WTC11 (cell line): ENCODE data around the gene PHIP. TPM values are rescaled to one million over a fixed set of nuclear protein-coding genes. Genes with fewer than 3 reads are reported as not detected.

ENCODE experiments used
- ATAC-seq: fragments of 200-7000 bp; cut with Tn5 transposase; 2 replicates; pipeline ENCODE4 v1.10.0; 2021; ENCODE audit warnings: mild to moderate bottlenecking, moderate library complexity
- CTCF ChIA-PET: fragments of 300-600 bp; sonication (Branson Sonifier 250); formaldehyde crosslinking; loops from one replicate; lab custom pipeline; 2021; ENCODE audit warnings: antibody characterized with exemption; lab: Charles Lee
- POLR2A ChIA-PET: fragments of 350-600 bp; sonication (Branson Sonifier 250); formaldehyde crosslinking; loops from one replicate; lab custom pipeline; 2021; ENCODE audit warnings: antibody characterized with exemption; lab: Charles Lee
- DNase-seq: peaks from one replicate; pipeline ENCODE4 v3.0.0; 2021; ENCODE audit warnings: low spot score
- H3K27ac Mint-ChIP-seq: 2 replicates; pipeline ENCODE4 v1.8.0; 2021; ENCODE audit warnings: mixed read lengths
- H3K27me3 Mint-ChIP-seq: 2 replicates; pipeline ENCODE4 v1.8.0; 2021; ENCODE audit warnings: low read depth, mild to moderate bottlenecking, moderate library complexity, mixed read lengths
- H3K36me3 Mint-ChIP-seq: 2 replicates; pipeline ENCODE4 v1.8.0; 2021; ENCODE audit warnings: mixed read lengths
- H3K4me1 Mint-ChIP-seq: 2 replicates; pipeline ENCODE4 v1.8.0; 2022; ENCODE audit warnings: mixed read lengths
- H3K4me3 Mint-ChIP-seq: 2 replicates; pipeline ENCODE4 v1.8.0; 2021; ENCODE audit warnings: mild to moderate bottlenecking, moderate library complexity, mixed read lengths
- H3K9me3 Mint-ChIP-seq: 2 replicates; pipeline ENCODE4 v1.8.0; 2021; ENCODE audit warnings: mixed read lengths
- CBFB ChIP-seq: sonication (generic); formaldehyde crosslinking; IDR thresholded peaks from 2 replicates; pipeline ENCODE4 v1.8.1; 2022; ENCODE audit warnings: mild to moderate bottlenecking, low read depth, missing genetic modification reagents
- CREB1 ChIP-seq: sonication (generic); formaldehyde crosslinking; IDR thresholded peaks from 2 replicates; pipeline ENCODE4 v1.8.0; 2023; ENCODE audit warnings: mild to moderate bottlenecking, missing genetic modification reagents
- GABPB1 ChIP-seq: sonication (generic); formaldehyde crosslinking; IDR thresholded peaks from 2 replicates; pipeline ENCODE4 v1.8.1; 2023; ENCODE audit warnings: mild to moderate bottlenecking, missing genetic modification reagents
- NFATC4 ChIP-seq: fragments of 250-450 bp; sonication (Bioruptor Pico); IDR thresholded peaks from 2 replicates; pipeline ENCODE4 v1.9.0; 2021; ENCODE audit warnings: mild to moderate bottlenecking
- NR3C1 ChIP-seq: sonication (generic); formaldehyde crosslinking; conservative IDR thresholded peaks from 2 replicates; pipeline ENCODE4 v1.8.1; 2023; ENCODE audit warnings: low read depth, mild to moderate bottlenecking, missing genetic modification reagents
- PREB ChIP-seq: sonication (generic); formaldehyde crosslinking; IDR thresholded peaks from 2 replicates; pipeline ENCODE4 v1.8.1; 2022; ENCODE audit warnings: mild to moderate bottlenecking, missing genetic modification reagents, moderate library complexity, borderline replicate concordance
- RORB ChIP-seq: fragments of 250-450 bp; sonication (Bioruptor Pico); IDR thresholded peaks from 2 replicates; pipeline ENCODE4 v1.9.0; 2021; ENCODE audit warnings: mild to moderate bottlenecking
- STAT6 ChIP-seq: sonication (generic); formaldehyde crosslinking; conservative IDR thresholded peaks from 2 replicates; pipeline ENCODE4 v1.8.1; 2023; ENCODE audit warnings: mild to moderate bottlenecking, low read depth, missing genetic modification reagents, moderate library complexity
- ZNF317 ChIP-seq: sonication (generic); formaldehyde crosslinking; IDR thresholded peaks from 2 replicates; pipeline ENCODE4 v1.8.1; 2023; ENCODE audit warnings: low read depth, mild to moderate bottlenecking, moderate library complexity, missing genetic modification reagents, borderline replicate concordance
- total RNA-seq: library from RNA; stranded (reverse); gene quantifications from 3 replicates; pipeline ENCODE4 v1.2.3, GENCODE V29; 2021
- TF ChIP-seq, protein P1 (sequence below): sonication (generic); formaldehyde crosslinking; IDR thresholded peaks from 2 replicates; pipeline ENCODE4 v1.8.1; 2023; ENCODE audit warnings: mild to moderate bottlenecking, missing genetic modification reagents
- TF ChIP-seq, protein P2 (sequence below): sonication (generic); formaldehyde crosslinking; IDR thresholded peaks from 2 replicates; pipeline ENCODE4 v1.8.1; 2023; ENCODE audit warnings: mild to moderate bottlenecking, missing genetic modification reagents, borderline replicate concordance
- TF ChIP-seq, protein P3 (sequence below): sonication (generic); formaldehyde crosslinking; IDR thresholded peaks from 2 replicates; pipeline ENCODE4 v1.8.1; 2023; ENCODE audit warnings: mild to moderate bottlenecking, moderate library complexity, missing genetic modification reagents

Gene PHIP
- total RNA-seq, 1 experiment from 2014 or later = 45.6 TPM

GRCh38 chr6:78953798-78954197 is 124.3 kb downstream of the PHIP start:
- TF ChIP-seq, protein P1, sequence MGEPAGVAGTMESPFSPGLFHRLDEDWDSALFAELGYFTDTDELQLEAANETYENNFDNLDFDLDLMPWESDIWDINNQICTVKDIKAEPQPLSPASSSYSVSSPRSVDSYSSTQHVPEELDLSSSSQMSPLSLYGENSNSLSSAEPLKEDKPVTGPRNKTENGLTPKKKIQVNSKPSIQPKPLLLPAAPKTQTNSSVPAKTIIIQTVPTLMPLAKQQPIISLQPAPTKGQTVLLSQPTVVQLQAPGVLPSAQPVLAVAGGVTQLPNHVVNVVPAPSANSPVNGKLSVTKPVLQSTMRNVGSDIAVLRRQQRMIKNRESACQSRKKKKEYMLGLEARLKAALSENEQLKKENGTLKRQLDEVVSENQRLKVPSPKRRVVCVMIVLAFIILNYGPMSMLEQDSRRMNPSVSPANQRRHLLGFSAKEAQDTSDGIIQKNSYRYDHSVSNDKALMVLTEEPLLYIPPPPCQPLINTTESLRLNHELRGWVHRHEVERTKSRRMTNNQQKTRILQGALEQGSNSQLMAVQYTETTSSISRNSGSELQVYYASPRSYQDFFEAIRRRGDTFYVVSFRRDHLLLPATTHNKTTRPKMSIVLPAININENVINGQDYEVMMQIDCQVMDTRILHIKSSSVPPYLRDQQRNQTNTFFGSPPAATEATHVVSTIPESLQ = no peak
- TF ChIP-seq ZNF317 (CRISPR knock-in tag) (no peak), NR3C1 (no peak), NFATC4 (no peak), PREB (CRISPR knock-in tag) (no peak), STAT6 (no peak), CBFB (CRISPR knock-in tag) (no peak)
- TF ChIP-seq, protein P2, sequence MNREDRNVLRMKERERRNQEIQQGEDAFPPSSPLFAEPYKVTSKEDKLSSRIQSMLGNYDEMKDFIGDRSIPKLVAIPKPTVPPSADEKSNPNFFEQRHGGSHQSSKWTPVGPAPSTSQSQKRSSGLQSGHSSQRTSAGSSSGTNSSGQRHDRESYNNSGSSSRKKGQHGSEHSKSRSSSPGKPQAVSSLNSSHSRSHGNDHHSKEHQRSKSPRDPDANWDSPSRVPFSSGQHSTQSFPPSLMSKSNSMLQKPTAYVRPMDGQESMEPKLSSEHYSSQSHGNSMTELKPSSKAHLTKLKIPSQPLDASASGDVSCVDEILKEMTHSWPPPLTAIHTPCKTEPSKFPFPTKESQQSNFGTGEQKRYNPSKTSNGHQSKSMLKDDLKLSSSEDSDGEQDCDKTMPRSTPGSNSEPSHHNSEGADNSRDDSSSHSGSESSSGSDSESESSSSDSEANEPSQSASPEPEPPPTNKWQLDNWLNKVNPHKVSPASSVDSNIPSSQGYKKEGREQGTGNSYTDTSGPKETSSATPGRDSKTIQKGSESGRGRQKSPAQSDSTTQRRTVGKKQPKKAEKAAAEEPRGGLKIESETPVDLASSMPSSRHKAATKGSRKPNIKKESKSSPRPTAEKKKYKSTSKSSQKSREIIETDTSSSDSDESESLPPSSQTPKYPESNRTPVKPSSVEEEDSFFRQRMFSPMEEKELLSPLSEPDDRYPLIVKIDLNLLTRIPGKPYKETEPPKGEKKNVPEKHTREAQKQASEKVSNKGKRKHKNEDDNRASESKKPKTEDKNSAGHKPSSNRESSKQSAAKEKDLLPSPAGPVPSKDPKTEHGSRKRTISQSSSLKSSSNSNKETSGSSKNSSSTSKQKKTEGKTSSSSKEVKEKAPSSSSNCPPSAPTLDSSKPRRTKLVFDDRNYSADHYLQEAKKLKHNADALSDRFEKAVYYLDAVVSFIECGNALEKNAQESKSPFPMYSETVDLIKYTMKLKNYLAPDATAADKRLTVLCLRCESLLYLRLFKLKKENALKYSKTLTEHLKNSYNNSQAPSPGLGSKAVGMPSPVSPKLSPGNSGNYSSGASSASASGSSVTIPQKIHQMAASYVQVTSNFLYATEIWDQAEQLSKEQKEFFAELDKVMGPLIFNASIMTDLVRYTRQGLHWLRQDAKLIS (CRISPR knock-in tag) = no peak
- CTCF ChIA-PET = no interaction called here

DNA sequence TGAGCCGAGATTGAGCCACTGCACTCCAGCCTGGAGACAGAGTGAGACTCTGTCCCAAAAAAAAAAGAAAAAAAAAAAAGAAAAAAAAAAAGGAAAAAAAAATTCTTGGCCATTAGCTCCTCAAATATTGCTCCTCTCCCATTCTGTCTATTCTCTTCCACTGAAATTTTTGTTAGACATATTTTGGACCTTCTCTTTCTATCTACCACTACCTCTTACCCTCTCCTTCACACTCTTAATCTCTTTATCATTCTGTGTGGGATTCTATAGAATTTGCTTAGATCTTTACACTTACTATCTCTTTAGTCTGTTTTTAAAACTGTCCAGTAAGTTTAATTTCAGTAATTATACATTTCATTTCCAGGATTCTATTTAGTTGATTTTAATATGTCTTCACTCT is 125.7 kb downstream of the PHIP start:
- H3K36me3 Mint-ChIP-seq = peaks cover 83% of the 10 kb centered on the region
- CTCF ChIA-PET = no interaction called here

More at GRCh38 chr6:78953798-78954197, 124.3 kb downstream of the PHIP start:
- POLR2A ChIA-PET = no interaction called here
- Mint-ChIP-seq H3K27ac (no peak overlapping the region), H3K36me3 (peaks cover 76% of the 10 kb centered on the region), H3K4me3 (no peak overlapping the region), H3K9me3 (peaks cover 27% of the 10 kb centered on the region), H3K4me1 (peaks cover 18% of the 10 kb centered on the region), H3K27me3 (no peaks in the 10 kb centered on the region)
- DNase-seq (no peak), ATAC-seq (no peak)

More for the DNA sequence above, 125.7 kb downstream of the PHIP start:
- Mint-ChIP-seq H3K4me3 (no peak overlapping the region), H3K9me3 (peaks cover 30% of the 10 kb centered on the region), H3K27ac (no peak overlapping the region), H3K27me3 (no peaks in the 10 kb centered on the region), H3K4me1 (peaks cover 11% of the 10 kb centered on the region)
- no peak for TF ChIP-seq PREB (CRISPR knock-in tag)
- no peak for TF ChIP-seq RORB (CRISPR knock-in tag)
- TF ChIP-seq, protein P3, sequence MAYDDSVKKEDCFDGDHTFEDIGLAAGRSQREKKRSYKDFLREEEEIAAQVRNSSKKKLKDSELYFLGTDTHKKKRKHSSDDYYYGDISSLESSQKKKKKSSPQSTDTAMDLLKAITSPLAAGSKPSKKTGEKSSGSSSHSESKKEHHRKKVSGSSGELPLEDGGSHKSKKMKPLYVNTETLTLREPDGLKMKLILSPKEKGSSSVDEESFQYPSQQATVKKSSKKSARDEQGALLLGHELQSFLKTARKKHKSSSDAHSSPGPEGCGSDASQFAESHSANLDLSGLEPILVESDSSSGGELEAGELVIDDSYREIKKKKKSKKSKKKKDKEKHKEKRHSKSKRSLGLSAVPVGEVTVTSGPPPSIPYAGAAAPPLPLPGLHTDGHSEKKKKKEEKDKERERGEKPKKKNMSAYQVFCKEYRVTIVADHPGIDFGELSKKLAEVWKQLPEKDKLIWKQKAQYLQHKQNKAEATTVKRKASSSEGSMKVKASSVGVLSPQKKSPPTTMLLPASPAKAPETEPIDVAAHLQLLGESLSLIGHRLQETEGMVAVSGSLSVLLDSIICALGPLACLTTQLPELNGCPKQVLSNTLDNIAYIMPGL = no peak
- TF ChIP-seq CREB1 = no peak
- TF ChIP-seq GABPB1 = no peak
- POLR2A ChIA-PET = interaction anchor here (0.6 kb wide), 1 partner anchor 55 kb away, joined by 5 read pairs; no protein-coding TSS in a partner anchor
- DNase-seq (no peak), ATAC-seq (no peak)
